Hematopoietic multipotent progenitor cell (in vitro differentiated cells): Measurements from ENCODE around the gene SLFNL1. TPM values are rescaled to one million over a fixed set of nuclear protein-coding genes. Genes with fewer than 3 reads are reported as not detected.

Source experiments
- DNase-seq, 3 donors: peaks; one replicate each; pipeline ENCODE4 v3.0.0-alpha.2; 2011 to 2015; ENCODE audit warnings: low read depth in 2 of 3, low spot score in 2 of 3
- total RNA-seq: library from RNA; depleted of rRNA; stranded (reverse); fragments of >200 nt; gene quantifications from one replicate; pipeline ENCODE4 v1.2.3, GENCODE V29; 2012

SLFNL1 gene
- total RNA-seq, 1 donor, result 1.6 TPM

DNA sequence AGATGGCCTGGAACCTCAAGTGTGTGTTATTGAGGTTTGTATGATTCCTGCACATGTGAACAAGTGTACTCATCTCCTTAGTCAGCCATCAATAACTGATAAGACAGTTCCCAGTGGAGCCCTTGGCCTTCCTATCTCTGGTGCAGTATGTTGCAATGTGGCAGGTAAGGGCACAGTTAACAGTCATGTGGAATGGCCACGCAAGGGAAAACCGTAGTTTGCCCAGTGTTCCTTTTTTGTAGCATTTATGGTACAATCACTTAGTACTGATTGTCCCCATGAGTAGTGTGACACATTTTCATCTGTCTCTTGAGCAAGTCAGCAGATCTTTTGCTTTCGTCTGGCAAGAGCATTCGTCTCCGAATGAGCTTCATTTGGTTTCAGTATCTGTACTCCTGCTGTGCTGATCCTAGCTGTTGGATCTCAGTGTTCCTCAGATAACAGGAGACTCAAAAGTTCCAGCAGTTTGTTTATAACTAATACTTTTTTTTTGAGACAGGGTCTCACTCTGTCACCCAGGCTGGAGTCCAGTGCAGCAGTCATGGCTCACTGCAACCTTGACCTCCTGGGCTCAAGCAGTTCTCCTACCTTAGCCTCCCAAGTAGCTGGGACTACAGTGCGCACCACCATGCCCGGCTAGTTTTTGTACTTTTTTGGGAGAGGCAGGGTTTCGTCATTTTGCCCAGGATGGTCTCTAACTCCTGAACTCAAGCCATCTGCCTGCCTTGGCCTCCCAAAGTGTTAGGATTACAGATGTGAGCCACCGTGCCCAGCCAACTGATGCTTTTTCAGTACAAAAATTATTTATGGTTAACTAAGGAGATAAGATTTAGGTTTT, 33.9 kb downstream of the SLFNL1 start:
- DNase-seq, result no peak

DNA sequence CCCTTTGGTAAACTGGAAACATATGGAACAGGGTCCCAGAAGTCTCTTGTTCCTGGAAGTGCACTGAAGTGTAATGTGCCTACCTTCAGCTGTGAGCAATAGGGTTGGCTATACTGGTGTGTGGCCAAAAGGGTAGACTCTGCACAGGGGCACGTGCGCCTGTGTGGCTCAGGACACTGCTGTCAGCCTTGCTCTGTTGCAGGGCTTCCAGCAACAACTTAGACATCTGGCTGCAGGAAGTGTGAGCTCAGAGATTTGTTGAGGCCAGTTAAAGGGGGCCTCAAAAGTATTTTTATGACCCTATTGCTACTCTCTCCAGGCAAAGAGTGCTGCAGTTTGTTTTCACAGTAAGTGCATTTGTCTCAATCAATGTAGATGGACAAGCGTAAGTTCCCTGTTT, 34.6 kb downstream of the SLFNL1 start:
- no peak for DNase-seq

DNA sequence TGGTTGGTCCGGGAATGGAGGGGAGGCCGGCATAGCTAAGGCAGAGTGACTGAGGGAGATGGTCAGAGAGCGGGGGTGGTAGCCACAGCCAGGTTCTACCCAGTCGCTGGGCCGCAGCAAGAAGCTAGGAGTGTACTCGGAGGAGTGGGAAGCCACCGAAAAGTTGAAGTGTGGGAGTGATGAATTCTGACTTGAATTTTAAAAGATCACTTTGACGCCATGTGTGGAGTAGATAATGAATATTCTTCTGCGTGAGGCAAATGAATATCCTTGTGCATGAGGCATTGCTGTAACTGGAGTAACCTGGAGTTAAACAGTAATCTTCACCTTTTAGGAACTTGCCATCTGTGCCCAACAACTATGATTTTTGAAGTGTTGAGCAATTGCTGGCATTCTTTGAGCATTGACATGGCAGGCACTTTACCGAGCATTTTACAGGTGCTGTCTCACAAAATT, 35.2 kb downstream of the SLFNL1 start:
- no peak for DNase-seq

DNA sequence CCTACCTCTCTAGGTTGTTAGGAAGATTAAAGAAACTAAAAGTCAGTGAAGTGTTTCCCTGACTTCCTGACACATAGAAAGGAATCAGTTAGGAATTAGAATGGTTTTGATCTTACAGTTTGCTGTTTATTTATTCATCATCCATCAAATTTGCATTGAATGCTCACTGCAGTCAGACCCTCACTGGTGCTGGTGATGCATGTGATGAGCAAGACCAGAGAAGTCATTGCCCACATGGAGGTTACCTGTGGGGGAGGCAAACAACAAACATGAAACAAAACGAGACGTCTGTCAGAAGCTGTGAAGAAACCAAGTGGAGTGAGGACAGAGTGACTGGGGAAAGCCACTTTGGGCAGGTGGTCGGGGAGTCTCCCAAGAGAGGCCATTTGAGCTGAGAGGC, 35.6 kb downstream of the SLFNL1 start:
- no peak for DNase-seq

DNA sequence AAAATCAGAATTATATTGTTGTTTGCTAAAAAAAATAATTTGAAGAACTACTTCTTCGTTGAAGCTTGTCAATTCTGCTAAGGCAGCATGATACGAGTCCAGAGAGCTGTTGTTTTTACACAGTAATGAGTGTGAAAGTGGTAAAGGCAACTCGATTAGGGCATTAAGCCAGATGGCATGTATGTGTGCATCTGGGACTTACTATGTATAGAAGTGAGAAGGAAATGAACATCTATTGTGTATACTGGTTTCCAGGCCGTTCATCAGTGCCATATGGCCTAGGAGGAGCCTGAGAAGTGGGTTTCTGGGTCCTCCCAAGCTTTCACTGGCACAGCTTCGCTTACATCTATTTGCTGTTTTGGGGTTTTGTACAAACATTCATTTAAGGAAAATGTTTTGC, 36.4 kb downstream of the SLFNL1 start:
- no peak for DNase-seq

DNA sequence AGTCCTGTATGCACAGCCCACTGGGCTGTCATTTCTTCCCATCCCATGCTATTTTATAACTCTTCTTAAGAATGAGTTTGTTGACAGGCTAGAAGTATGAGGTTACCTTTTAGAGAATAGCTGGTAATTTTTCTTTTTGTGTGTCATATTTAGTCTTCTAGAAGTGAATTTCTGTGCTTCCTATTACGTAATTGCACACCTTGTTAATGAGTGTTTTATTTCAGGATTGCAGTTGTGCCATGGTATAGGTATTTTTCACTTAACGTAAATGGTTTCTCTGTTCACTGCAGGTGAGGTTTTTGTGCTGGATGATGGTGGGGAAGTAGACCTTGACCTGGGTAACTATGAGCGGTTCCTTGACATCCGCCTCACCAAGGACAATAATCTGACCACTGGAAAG, 37.0 kb downstream of the SLFNL1 start:
- no peak for DNase-seq

DNA sequence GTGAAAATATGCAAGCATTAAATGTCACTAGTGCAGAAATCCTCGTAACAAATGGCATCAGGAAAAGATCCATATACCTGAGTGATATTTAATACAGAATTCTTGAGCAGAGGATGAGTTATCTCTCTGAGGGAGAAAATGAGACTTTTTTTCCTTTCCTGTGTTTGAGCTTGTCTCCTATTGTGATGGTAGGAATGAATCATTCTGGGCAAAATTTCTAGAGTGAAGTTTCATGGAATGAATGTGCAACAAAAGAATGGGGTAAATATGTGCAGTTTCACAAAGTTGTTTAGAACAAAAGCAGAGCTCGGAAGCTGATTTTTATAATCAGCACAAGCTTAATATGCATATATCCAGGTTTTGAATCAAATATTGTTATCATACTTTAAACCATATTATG, 37.5 kb downstream of the SLFNL1 start:
- DNase-seq, result no peak

DNA sequence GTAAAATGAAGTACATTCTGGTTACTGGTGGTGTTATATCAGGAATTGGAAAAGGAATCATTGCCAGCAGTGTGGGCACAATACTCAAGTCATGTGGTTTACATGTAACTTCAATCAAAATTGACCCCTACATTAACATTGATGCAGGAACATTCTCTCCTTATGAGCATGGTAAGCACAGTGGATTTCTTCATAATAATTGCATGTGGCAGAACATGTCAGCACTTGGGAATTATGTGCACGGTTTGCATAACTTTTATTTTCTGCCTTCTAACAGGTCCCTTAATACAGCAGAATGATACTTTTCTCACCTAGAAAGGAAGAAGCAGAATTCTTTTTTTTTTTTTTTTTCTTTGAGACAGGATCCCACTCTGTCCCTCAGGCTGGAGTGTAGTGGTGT, 38.2 kb downstream of the SLFNL1 start:
- DNase-seq, result no peak

DNA sequence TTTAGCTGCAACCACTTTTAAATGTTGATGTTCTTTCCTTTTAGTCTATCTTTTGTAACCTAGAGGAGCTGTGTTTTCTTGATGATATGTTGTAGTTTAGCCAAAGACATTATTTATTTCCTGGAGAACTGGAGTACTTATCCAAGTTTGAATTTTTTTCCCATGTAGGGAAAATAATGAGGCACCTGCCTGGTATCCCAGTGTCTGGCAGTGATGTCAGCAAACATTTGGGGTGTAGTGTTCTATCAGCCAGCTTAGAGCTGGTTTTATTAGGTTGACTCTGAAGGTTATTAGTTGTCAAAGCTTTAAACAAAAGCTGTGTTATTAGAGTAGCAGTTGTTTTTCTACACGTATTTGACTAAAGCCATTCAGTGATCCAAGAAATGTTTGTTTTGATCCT, 38.8 kb downstream of the SLFNL1 start:
- DNase-seq, result no peak

DNA sequence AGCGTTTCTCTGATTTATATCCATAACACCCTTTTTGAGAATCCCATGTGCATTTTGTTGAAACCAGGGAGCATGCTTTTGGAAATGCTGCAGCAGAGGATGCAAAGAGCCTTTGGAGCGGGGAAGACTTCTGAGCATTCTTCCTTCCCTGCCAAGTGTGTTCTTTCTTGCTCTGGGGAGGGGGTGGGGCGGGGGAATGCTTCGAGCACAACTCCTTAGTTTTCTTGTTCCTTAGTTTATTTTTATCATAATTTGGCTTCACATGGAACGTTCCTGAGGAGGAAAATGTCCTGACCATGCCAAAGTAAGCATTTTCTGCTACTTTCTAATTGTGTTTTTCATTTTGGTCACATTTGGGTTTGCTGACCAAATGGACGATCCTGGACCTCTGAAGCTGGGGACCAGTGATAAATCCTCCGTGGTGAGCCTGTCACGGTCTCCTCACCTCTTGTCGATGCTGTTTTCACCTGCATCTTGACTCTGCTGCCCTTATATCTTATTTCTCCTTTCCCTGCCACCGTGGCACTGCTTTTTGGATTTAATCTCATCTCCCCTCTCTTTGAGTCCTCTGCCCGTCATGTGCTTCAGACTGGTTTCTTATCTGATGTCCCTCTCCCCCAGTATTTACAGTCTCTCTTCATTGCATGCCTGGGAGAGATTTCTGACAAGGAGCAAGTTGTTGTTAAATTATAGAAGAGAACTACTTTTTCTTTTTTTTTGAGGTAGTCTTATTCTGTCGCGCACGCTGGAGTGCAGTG, 39.7 kb downstream of the SLFNL1 start:
- DNase-seq, result no peak

DNA sequence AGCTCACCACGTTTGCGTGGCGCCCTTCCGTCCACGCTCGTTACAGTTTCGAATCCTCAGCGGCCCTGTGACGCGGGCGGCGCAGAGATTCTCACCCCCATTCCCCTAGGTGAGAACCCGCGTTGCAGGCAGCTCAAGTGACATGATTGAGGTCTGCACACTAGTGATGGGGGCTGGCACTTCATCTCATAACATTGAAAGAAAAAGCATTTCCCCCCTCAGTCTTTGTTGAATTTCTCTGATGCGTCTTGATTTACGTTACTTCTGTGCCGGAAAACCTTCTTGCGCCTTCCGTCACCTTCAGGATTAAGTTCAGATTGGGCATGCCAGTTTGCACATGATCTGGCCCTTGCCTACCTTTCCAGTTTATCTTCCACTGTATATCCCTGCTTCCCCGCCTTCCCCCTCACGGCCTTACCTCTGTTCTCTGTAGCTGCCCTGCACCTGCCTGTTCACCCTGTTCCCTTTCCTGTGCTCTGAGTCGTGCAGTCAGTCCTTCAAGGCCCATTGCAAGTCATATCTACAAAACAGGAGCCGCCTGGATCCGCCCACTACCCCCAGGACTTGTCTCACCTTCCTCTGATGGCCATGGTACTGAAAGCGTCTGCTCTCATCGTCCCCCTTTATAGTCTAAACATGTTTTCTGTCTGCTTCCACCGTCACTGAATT, 40.9 kb downstream of the SLFNL1 start:
- DNase-seq, result peak; percentile 25 to 45 (median 25)

DNA sequence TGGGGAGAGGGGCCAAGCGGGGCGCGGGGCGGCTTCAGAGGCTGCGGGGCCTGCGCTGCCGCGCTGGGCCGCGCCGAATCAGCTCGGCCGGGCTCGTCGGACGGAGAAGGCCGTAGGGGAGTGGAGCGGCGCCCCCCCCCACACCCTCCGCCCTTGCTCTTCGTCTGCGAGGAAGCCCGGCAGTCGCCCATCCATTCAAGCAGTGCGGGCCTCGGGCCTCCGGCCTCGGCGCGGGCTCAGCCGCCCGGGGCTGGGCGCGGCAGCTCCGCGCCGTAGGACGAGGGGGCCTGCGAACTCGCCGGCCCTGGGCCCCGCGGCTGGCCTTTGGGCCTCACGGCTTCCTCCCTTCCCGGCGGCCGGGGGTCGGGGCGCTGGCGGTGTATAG, 41.5 kb downstream of the SLFNL1 start:
- DNase-seq, result no peak

DNA sequence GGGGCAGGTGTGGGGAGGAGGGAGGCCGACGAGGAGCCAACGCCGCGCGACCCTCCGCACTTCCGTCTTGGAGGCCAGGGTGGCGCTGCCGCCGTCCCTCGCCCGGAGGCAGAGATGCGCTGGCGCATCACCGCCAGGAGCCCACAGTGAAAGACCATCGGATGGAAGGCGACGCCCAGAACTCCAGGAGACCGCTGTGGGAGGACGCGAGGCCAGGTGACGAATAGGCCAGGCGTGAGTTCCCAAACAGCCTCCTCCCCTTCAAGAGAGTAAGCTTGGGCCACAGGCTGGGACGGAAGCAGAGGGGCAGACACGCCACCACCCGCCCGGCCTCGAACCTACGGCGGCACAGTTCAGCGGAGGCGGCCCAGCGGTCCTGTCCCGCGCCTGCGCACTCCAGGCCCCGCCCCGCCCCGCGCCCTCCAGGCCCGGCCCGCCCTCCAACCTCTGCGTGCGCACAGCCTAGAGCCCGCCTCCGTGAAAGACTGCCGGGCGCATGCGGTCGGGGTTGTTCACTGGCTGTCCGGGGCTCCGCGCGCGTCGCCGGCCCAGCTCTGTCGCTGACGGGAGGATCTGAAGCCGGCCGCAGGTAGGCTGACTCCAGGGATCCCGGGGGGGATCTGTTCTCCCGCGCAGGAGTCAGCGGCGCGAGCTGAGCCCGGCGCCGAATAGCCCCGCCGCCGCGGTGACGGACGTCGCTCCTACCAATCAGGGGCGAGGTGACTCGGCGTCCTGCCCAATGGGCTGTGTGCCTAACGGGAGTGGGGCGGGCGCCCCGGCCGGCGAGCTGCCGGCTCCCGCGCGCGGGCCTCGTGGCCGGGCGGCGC, 42.1 kb downstream of the SLFNL1 start, which contains the start of gene CTPS1:
Gene CTPS1 (plus strand): TSS at position 456 of the 827 bp plus-strand sequence. CDS start 3,595 bp downstream, outside the sequence.
- peak; percentile 90 to 95 (median 94) for DNase-seq

DNA sequence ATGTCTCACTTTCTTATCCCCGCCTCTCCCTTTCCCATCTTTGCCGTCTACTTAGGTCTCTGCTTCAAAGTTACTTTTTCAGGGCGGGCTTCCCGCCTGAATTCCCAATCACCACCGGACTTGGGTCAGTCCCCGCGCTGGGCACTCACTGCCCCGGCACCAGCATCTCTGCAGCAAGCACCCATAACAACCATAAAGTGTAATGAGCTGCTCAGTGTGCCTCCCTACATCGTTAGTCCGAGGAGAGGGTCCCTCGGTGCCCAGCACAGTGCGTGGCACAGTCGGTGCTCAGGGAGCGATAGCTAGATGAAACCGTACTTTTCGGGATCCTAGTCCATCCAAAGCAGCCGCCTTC, 42.7 kb downstream of the SLFNL1 start:
- peak in 1 of 3 donors; percentile 19 for DNase-seq

DNA sequence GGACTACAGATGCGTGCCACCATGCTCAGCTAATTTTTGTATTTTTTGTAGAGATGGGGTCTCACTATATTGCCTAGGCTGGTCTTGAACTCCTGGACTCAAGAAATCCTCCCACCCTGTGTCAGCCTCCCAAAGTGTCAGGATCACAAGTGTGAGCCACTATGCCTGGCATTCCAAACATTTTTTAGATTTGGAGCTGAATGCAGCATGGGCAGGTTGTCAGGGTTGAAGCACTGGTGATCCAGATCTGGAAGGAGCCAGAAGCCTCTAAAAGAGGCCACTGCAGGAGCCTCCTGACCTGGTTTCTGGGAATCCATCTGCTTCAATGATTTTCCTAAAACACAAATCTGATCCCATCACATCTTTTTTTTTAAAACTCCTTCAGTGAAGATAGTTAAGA, 43.8 kb downstream of the SLFNL1 start:
- no peak for DNase-seq

DNA sequence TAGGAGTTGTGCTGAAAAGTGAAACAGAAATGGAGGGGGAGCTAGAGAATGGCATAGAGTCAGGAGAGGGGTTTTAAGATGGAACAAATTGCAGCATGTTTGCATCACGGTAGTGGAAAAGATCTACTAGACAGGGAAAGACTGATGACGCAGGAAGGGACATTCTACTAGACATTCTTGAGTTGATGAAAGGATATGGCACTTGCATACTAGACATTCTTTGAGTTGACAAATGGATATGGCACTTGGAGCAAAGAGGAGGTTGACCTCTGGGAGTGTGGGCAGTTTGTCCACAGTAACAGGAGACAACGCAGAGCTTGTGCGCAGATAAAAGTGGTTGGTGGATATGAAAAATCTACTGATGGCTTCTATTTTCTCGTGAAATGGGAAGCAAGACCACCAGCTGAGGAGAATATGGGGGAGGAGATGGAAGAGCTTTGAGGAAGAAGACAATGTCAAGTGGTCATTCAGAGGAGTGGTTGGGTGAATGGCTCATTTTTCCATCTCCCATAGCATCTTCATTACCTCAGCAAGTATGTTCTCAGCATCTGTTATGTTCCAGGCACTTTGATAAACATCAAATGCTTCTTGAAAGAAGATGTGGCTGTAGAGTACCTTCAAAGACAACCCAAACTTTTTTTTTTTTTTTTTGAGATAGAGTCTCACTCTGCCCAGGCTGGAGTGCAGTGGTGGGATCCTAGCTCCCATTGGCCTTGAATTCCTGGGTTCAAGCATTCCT, 44.4 kb downstream of the SLFNL1 start:
- no peak for DNase-seq

DNA sequence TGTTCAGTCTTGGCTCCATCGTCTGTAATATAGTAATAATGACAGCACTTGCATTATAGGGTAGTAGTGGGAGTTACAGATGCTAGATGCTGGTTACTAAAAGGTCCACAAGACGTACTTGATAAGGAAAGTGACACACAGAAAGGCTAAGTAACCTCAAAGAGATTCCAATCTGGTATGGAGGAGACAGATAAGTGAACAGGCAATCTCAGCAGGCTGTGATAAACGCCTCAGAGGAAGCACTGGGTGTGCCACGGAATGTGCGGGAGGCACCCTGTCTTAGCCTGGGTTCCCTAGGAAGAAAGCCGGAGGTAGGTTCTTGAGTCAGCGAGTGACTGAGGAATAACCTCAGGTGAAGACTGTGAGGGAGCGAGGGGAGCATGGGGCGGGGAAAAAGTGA, 46.6 kb downstream of the SLFNL1 start:
- peak in 1 of 3 donors; percentile 32 for DNase-seq

DNA sequence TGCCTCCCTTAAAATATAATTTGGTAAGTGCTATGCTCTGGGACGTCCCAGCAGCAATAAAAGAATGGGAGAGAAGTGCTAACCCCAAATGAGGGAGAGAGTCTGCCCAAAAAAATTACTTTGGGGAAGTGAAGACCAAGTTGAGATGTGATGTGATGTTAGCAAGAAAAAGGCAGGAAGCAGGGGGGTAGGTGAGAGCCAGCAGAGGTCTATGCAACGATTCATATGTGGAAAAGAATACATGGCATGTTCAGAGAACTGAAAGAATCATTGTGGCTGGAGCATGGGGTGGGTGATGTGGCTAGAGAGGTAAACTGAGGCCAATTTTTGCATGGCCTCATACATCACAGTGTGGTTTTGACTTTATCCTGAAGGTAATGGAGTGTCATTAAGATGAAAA, 47.6 kb downstream of the SLFNL1 start:
- no peak for DNase-seq

DNA sequence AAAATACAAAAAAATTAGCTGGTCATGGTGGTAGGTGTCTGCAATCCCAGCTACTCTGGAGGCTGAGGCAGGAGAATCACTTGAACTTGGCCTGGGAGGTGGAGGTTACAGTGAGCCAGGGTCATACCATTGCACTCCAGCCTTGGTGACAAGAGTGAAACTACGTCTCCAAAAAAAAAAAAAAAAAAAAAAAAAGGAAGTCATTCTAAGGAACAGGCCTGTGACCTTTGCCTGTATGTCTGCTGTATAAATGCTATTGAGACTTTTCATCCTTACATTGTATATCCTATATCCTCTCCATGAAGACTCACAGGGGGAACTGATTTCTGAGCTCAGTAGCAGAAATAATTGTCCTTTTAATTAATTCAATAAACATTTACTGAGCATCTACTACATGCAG, 49.6 kb downstream of the SLFNL1 start:
- no peak for DNase-seq

DNA sequence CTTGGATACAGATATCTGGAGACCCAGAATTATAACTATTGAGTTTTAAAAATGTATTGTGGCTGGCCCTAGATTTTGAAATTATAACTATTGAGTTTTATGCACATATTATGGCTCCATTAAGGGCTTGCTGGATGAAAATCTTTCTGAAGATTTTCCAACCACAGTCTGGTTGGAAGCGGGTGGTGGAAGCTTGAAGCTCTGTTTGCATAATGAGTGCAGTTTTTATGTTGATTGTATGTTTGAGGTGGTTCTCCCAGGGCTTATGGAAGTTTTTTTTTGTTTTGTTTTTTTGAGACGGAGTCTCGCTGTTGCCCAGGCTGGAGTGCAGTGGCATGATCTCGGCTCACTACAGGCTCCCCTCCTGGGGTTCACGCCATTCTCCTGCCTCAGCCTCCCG, 52.1 kb downstream of the SLFNL1 start:
- no peak for DNase-seq
